ENCODE measurements around the gene PDZRN4. TPM values are rescaled to one million over a fixed set of nuclear protein-coding genes. Genes with fewer than 3 reads are reported as not detected.

Gene PDZRN4
- total and polyA plus RNA-seq, 2 of the 4 experiments (the other 2 are of a cell fraction) = not detected

DNA sequence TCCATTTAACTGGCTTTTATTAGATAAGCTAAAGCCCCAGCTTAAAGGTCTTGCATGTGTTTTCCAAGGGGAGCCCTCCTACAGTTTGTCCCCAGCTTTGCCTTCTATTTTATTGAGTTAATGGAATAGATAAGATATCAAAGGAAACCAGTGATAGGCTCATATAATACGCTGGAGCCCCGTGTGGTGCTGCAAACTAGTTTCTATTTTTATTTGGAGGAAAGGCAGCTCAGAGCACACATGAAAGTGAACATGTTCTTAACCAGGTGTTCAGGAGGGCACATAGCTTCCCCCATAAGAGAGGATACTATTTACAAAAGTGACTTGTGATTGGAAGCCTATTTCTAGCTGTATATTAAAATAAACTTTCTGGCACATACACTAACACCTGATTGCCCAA lies 251.7 kb downstream of the PDZRN4 start:
- no TSS peak for BruUV-seq (replicated peaks)
- Histone ChIP-seq H3K14ac (replicated peaks; ENCODE audit: low read depth, low read length) (no peak overlapping the region), H4K5ac (ENCODE audit: low read depth, low read length) (no peak overlapping the region), H2BK5ac (ENCODE audit: low read depth, low read length, poor library complexity, severe bottlenecking) (no peak overlapping the region), H3K56ac (ENCODE audit: extremely low read depth, insufficient read depth, low read length) (no peak overlapping the region), H3K9ac (ENCODE audit: low read depth, low read length) (no peak overlapping the region), H3K4me3 (ENCODE audit: insufficient read depth, low read depth, low read length) (no peak overlapping the region), H2BK20ac (ENCODE audit: low read depth, low read length) (no peak overlapping the region), H3K27me3 (ENCODE audit: control insufficient read depth, insufficient read depth, low read length) (0 out of 2 replicates have a peak, but pooled peaks cover 1% of the 10 kb centered on the region), H2BK120ac (ENCODE audit: low read depth, low read length) (no peak overlapping the region), H2AK5ac (ENCODE audit: low read depth, low read length) (no peak overlapping the region), H2BK15ac (ENCODE audit: low read depth, low read length) (no peak overlapping the region), H2AFZ (replicated peaks; ENCODE audit: low read length, poor library complexity) (no peak overlapping the region), H3K79me1 (ENCODE audit: low read depth in 1 of 2, low read length in 2 of 2) (no peaks in the 10 kb centered on the region), H4K91ac (ENCODE audit: insufficient read depth, low read depth, low read length) (no peak overlapping the region), H3K9me3 (ENCODE audit: control insufficient read depth, insufficient read depth, low read length) (no peaks in the 10 kb centered on the region), H3K27ac (ENCODE audit: insufficient read depth, low read length) (no peak overlapping the region), H3K4ac (ENCODE audit: low read depth, low read length) (no peak overlapping the region), H3K9me1 (ENCODE audit: insufficient read depth, low read length) (no peaks in the 10 kb centered on the region), H3K36me3 (ENCODE audit: control insufficient read depth, insufficient read depth, low read length) (no peaks in the 10 kb centered on the region), H3K18ac (ENCODE audit: low read depth, low read length) (no peak overlapping the region), H4K20me1 (ENCODE audit: insufficient read depth, low read length) (no peaks in the 10 kb centered on the region), H3K23ac (ENCODE audit: low read depth, low read length) (no peak overlapping the region), H3K4me1 (ENCODE audit: control insufficient read depth, insufficient read depth, low read length) (no peaks in the 10 kb centered on the region), H4K8ac (ENCODE audit: low read depth in 2 of 2, low read length in 2 of 2) (no peak overlapping the region), H2AK9ac (replicated peaks; ENCODE audit: low read depth, low read length, poor library complexity) (no peak overlapping the region), H3K4me2 (ENCODE audit: low read depth, low read length) (no peak overlapping the region)
- intact Hi-C loops (cut with micrococcal nuclease) (no loop called here), dilution Hi-C loops (cut with HindIII; ENCODE audit: low sequenced_read_pairs, unreplicated experiment) (no loop called here), in situ Hi-C loops (cut with MboI; ENCODE audit: low sequenced_read_pairs) (no loop called here)
- ATAC-seq (ENCODE audit: low read depth) (no peak), DNase-seq (no peak)
- TF ChIP-seq RAD21 (IDR thresholded peaks at IDR 0.05; ENCODE audit: low read length) = no peak
- no peak for TF ChIP-seq FOS (IDR thresholded peaks at IDR 0.05; ENCODE audit: low read depth, low read length)
- no peak for TF ChIP-seq RFX5 (IDR thresholded peaks at IDR 0.05; ENCODE audit: low read depth, low read length)
- no peak for TF ChIP-seq CEBPB (IDR thresholded peaks at IDR 0.05; ENCODE audit: low read depth, low read length)
- no peak for TF ChIP-seq MAZ (IDR thresholded peaks at IDR 0.05; ENCODE audit: borderline replicate concordance, low read depth, low read length)
- no peak for TF ChIP-seq NFE2L2 (IDR thresholded peaks at IDR 0.05; ENCODE audit: low read depth, low read length)
- TF ChIP-seq, protein P1, sequence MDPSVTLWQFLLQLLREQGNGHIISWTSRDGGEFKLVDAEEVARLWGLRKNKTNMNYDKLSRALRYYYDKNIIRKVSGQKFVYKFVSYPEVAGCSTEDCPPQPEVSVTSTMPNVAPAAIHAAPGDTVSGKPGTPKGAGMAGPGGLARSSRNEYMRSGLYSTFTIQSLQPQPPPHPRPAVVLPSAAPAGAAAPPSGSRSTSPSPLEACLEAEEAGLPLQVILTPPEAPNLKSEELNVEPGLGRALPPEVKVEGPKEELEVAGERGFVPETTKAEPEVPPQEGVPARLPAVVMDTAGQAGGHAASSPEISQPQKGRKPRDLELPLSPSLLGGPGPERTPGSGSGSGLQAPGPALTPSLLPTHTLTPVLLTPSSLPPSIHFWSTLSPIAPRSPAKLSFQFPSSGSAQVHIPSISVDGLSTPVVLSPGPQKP (IDR thresholded peaks at IDR 0.05; ENCODE audit: borderline replicate concordance, low read depth, low read length) = no peak
- TF ChIP-seq MAFK (IDR thresholded peaks at IDR 0.05; ENCODE audit: low read depth, low read length) = no peak
- no peak for TF ChIP-seq CHD1 (IDR thresholded peaks at IDR 0.05; ENCODE audit: low read depth, low read length)
- TF ChIP-seq MXI1 (IDR thresholded peaks at IDR 0.05; ENCODE audit: borderline replicate concordance, low read depth, low read length) = no peak
- TF ChIP-seq RCOR1 (IDR thresholded peaks at IDR 0.05; ENCODE audit: insufficient replicate concordance, low read length) = no peak
- no CpG with 5 or more reads among the region's 2 CpGs for whole genome bisulfite sequencing, 2 experiments (ENCODE audit: extremely low coverage in 2 of 2, insufficient read length in 1 of 2)
- POLR2A ChIA-PET (ENCODE audit: unreplicated experiment) = no interaction called here
- CTCF ChIA-PET = interaction anchor here (0.9 to 1.0 kb wide), 2 partner anchors 16 to 40 kb away, joined by 3 read pairs; no protein-coding TSS in a partner anchor

Measured in IMR-90 (cell line).